Posterior cingulate gyrus (tissue), 11 donors: ENCODE measurements around the gene CCDC92B.
A peak's percentile ranks its signal among the peaks of the same experiment; 100 is the strongest.
"Not testable (repeated sequence)": the region's sequence is repeated elsewhere in the genome, so short reads cannot be mapped to it uniquely, and the experiment has no call there.

ENCODE experiments used
- DNase-seq, 10 donors: peaks; one replicate each; pipeline versions ENCODE4 v3.0.0 to v3.0.0-alpha.2; 2020 to 2021; ENCODE audit warnings: mixed read lengths in 3 of 10
- intact Hi-C: fragments of 100-400 bp; cut with DNase I; formaldehyde crosslinking; loops from one replicate; pipeline ENCODE4 v1.15.1; 2023

The CCDC92B gene

DNA sequence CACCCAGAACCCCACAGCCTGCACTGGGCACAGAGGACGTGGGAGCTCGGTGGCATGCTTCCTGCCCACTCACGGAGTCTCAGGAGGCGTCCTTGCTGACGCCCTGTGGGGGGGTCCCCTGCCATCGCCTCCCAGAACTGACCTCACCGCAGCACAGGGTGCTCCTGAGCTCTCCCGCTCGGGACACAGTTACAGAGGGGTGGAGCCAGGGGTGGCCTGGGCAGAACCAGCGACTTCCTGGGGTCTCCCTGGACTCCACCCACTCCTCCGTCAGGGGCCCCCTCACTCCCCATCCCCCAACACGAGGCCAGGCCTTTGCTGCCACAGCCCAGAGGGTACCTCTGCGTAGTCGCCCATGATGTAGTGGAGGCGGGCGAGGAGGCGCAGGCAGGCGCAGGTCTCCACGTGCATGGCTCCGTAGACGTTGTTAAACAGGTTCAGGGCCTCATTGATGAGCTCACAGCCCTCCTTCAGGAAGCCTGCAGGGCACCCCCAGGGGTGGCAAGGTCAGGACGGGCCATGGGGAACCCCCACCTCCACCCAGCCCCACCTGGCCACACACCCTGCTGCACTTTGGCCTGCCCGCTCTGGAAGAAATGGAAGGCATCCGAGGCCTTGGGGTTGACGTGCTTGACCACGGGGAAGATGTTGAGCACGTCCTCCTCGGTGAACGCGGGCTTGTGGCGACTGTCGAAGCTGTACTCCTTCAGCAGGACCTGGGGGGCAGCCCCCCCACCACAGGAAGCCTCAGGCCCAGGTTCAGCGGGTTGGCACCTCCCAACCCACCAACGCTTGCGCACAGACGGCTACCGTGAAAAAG lies 55.7 kb downstream of the CCDC92B start:
- DNase-seq: peak in 3 of 10 donors; percentile 1 to 80 (median 67)
- intact Hi-C loops: no loop called here

- intact Hi-C loops: no loop called here
Measured at GRCh38 chr17:2692781-2693135, 56.7 kb downstream of the CCDC92B start.

DNA sequence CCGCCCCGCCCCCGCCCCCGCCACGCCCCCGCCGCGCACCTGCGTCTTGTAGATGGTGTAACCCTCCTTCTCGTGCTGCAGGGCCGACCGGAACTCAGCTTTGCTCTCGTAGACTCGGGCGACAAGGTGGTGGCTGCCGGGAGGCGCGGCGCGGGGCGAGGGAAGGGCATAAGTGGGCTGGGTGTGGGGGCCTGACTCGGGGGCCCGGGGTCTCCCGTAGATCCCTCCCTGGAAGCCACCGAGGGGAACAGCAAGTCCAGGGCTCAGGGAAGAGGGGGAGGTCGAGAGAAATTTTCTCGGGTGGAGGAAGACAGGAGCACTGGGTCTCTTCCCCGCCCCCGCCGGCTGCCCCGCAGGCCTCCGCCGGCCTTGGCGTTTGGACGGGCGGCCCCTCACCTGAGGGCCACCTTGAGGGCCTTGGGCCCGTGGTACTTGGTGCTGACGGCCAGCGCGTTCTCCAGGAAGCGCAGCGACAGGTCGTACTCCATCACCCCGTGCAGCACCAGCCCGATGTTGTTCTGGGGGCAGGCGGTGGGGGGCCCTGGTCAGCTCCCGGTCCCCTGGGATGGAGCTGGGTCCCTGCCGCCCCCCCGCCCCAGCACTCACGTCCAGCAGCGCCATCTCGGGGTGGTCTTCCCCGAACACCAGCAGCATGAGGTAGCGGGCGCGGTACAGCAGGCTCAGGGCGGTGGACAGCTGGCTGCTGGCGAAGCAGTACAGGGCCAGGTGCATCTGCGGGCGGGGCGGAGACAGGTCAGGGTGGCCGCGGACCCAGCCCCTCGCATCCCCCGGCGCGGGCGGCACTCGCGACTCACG lies 57.3 kb downstream of the CCDC92B start:
- peak in 4 of 10 donors; percentile 7 to 85 (median 73) for DNase-seq
- intact Hi-C loops: no loop called here

More at GRCh38 chr17:2692781-2693135, 56.7 kb downstream of the CCDC92B start:
- peak in 1 of 10 donors; percentile 48 for DNase-seq

DNA sequence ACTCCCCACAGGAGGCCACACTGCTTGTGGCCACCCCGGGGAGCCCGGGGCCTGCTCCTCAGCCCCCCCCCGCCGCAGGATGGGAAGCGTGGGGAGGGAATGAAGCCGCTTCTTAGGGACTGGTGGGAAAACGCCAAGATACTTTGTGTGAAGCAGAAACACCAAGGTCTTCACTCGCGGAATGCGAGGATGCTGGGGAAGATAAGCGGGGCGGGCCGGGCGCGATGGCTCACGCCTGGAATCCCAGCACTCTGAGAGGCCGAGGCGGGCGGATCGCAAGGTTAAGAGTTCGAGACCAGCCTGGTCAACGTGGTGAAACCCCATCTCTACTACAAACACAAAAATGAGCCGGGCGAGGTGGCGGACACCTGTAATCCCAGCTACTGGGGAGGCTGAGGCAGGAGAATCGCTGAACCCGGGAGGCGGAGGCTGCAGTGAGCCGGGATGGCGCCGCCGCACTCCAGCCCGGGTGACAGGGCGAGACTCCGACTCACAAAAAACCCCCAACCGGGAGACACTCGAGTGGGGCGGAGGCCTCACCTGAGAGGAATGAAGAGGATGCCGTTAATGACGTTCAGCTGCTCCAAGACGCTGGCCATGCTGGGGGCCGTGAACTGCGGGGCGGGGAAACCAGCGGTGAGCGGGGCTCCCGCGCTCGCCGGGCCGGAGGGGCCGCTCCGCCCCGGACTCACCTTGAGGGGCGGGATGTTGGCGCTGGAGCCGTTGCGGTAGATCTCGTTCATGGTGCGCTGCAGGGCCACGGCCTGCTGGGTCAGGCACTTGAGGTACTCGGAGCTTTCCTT lies 58.2 kb downstream of the CCDC92B start:
- intact Hi-C loops: no loop called here
- DNase-seq: peak in 3 of 10 donors; percentile 59 to 78 (median 59)

DNA sequence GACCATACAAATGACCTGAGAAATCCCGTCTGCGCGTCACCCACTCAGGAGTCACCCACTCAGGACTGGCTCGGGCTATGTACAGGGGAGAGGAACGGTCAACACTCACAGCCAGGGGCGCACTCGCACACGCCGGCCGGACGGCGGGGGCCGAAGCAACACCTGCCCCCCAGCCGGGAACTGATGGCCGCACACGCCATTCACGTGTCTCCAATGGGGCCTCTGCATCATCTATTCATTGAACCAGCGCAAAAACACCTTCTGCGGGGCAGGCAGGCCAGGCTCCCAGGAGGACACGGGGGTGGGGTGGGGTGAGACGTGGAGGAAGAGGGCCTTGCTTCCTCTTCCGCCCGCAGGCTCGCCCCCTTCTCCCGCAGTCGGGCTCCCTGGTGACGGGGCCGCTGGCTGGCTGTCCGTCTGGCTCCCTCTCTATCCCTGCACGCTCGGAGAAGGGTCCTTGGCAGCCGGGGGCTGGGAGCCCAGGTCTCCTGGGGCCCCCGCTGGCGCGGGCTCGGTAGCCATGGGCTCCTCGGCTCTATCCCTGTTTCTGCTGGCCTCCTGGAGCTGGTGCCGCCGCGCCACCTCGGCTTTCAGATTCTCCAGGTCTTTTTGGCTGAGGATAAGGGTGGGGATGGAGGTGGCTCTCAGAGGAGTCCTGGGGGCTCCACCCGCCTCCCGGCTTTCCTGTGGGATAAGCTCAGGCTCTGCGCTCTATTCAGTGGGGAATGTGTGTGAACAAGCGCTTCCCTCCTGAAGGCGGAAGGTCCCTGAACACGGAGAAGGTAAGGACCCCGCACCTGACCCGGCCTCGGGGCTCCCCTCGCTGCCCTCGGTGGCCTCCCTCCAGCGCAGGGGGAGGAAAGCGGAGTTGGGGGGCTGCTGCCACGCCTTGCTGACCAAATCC lies 59.0 kb downstream of the CCDC92B start:
- DNase-seq: peak in 4 of 10 donors; percentile 6 to 73 (median 62)
- intact Hi-C loops: no loop called here

DNA sequence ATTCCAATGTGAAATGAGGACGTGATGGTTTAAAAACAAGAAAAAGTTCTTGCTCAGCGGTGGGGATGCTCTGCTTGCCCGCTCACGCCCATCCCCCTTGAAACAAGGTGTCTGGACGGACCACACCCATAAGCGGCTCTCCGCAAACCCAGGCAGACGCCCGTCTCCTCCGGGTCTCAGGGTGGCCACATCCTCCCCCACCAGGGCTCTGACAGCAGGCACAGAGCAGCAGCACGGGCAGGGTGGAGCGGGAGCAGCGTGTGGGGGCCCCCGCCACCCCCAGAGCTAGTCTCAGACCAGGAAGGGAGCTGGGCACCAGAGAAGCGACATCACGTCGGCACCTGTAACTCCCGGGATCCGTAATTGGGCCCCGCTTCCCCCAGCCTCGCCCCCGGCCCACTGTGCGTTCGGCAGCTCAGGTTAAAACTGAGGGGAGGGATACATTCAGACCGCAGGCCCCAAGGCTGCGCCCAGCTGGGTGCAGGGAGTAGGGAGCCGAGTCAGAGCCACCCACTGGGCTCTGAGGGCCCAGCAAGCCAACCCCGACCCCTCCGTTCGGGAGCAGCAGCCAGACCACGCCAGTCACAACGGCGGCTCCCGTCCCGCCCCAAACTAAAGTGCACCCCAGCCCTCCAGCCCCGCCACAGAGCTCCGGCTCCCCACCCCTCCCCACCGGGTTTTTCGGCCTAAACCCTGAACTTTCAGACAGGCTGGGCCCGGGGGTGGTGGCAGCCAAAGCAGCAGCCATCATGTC lies 59.9 kb downstream of the CCDC92B start:
- intact Hi-C loops: no loop called here
- peak in 3 of 10 donors; percentile 13 to 88 (median 83) for DNase-seq

DNA sequence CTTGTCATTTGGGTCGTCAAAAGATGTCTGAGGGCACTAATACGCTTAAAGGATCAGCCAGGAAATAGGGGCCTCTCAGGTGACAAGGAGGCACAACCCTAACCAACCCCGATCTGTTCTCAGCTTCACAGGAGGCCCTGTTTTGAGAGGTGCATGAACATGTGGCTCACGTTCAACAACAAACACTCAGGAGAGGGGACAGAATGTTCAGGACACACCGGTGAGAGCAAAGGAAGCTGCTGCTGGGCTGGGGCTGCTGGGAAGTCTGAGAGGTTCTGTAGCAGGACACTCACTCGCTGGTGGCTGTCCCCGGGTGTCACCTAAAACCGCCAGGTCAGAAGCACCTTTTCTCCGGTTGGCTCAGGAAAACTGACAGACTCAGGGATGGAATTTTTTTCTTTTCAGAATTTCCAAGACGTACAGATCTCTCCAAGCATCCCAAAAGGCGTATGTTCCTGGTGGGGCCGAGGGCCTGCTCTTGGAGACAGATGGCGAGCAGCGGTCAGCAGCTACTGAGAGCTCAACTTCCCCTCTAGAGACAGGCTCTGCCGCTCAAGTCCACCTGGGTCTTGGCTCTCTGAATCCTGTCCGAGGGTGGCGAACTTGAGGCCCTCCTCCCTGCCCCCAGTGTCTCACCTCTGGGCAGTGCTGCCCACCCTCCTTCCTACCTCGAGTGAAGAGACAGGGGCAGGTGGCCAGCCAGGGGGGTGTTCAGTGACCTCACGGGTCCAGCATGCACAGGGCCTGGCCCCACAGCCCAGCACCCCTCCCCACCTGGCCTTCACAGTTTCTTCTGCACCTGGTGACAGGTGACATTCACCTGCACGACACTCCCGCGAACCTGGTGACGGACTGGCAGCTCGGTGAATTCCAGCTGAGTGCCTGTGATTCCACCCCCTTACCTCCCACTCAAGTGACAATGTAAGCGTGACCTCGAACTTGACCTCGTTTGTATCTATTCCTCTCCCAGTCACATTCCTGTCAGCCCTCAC lies 60.8 kb downstream of the CCDC92B start:
- intact Hi-C loops: no loop called here
- peak in 3 of 10 donors; percentile 13 to 81 (median 80) for DNase-seq

- peak in 1 of 10 donors; percentile 70 for DNase-seq
- intact Hi-C loops: no loop called here
Measured at GRCh38 chr17:2687074-2687418, 62.4 kb downstream of the CCDC92B start.

- intact Hi-C loops: no loop called here
- DNase-seq: peak in 2 of 10 donors; percentile 63 to 76
Measured at GRCh38 chr17:2685696-2686095, 63.8 kb downstream of the CCDC92B start.

DNA sequence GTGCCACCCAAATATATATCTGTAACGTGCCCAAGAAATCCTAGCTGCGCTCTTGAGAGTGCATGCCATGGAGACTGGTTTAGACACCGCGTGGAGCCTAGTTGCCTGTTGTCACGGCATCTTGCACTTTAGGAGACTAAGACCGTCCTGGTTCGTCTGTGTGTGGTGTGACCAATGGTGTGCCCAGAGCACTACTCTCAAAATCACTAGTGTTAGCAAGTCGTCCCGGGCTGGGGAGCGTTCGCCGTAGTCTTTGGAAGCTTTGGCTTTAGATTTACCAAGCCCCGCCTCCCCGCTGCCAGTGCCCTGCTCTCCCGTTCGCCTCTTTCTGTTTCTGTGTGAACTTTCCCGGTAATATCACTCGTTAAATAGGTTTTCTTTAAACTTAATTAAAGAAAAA lies 64.9 kb downstream of the CCDC92B start:
- peak in 1 of 10 donors; percentile 79 for DNase-seq
- intact Hi-C loops: loop anchor here (5.0 kb wide), 1 partner anchor 87 kb away; no protein-coding TSS in a partner anchor

DNA sequence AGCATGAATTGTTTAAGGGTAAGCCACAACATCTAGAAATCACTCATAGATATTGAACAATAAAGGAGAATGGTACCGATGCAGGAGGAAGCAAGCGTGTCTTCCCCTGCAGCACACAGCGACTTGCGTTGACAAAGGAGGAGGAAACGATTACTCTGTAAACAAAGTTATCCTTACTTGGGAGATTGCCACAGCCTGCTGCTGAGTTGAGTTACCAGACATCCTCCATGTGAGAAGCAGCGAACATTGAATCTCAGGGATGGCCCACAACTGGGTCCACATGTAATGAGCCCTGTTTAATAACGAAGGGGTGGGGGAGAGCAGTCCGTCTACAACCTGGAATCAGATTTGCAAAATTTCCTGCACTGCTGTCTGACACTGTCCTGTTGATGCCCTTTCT lies 65.5 kb downstream of the CCDC92B start:
- intact Hi-C loops: loop anchor here (5.0 kb wide), 1 partner anchor 87 kb away; no protein-coding TSS in a partner anchor
- no peak for DNase-seq

DNA sequence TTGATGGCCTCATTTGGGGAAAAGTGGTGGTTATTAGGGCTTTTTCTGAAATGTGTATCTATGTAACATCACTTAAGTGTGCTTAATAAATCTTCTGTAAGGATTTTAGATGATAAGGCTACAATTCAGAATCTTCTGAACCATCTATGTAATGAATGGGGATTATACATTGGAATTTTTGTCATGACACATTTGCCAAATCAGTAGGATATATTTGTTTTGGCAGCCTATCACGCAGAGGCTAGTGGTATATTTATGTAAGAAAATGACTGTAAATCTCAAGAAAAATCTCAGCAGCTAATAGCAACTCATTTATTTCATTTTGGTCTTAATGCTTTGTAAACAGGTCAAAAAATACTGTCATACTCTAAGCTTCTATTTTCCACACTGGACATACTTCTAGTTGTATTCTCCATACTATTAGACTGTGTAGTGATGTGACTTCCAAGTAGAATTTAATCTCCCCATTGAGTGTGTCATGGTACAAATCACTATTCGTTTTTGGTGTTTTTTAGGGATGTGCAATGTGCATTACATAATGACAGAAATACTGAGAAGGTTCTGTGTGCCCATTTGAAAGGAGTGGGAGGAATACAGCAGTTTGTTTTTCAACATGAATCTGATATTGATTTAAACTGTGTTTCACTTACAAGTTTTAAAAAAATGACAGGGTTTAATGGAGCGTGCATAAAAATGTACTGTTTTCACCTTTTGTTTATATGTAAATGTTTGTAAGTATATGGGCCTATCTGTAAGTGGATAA lies 67.1 kb downstream of the CCDC92B start:
- DNase-seq: no peak
- intact Hi-C loops: loop anchor here (5.0 kb wide), 1 partner anchor 85 kb away; no protein-coding TSS in a partner anchor

- no peak for DNase-seq
- intact Hi-C loops: loop anchor here (5.0 kb wide), 1 partner anchor 84 kb away; no protein-coding TSS in a partner anchor
Measured at GRCh38 chr17:2681650-2682049, 67.8 kb downstream of the CCDC92B start.

- intact Hi-C loops: loop anchor here (5.0 kb wide), 1 partner anchor 84 kb away; no protein-coding TSS in a partner anchor
Measured at GRCh38 chr17:2680961-2681360, 68.5 kb downstream of the CCDC92B start.

DNA sequence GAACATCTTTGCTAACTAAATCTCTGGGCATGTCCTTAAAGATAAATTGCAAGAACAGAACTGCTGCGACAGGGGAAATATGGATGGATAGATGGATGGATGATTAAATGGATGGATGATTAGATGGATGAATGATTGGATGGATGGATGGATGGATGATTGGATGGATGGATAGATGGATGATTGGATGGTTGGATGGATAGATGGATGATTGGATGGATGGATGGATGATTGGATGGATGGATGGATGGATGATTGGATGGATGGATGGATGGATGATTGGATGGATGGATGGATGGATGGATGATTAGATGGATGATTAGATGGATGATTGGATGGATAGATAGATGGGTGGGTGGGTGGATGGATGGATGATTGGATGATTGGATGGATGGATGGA lies 70.2 kb downstream of the CCDC92B start:
- DNase-seq, intact Hi-C loops: not testable (repeated sequence)

More at GRCh38 chr17:2680961-2681360, 68.5 kb downstream of the CCDC92B start:
- no peak for DNase-seq
